NT2/D1 (cell line): ENCODE results near the gene LYSMD2.

Experiments
- SUZ12 ChIP-seq: IDR thresholded peaks from 2 replicates; pipeline ENCODE4 v1.6.1; 2011; ENCODE audit not compliant: insufficient read length, insufficient read depth; ENCODE audit errors: extremely low read depth
- YY1 ChIP-seq: IDR thresholded peaks from 2 replicates; pipeline ENCODE4 v1.6.1; 2011; ENCODE audit not compliant: insufficient read length, insufficient read depth
- ZNF274 ChIP-seq: IDR thresholded peaks from 2 replicates; pipeline ENCODE4 v1.6.1; 2011; ENCODE audit warnings: mild to moderate bottlenecking, low read depth, low read length

DNA sequence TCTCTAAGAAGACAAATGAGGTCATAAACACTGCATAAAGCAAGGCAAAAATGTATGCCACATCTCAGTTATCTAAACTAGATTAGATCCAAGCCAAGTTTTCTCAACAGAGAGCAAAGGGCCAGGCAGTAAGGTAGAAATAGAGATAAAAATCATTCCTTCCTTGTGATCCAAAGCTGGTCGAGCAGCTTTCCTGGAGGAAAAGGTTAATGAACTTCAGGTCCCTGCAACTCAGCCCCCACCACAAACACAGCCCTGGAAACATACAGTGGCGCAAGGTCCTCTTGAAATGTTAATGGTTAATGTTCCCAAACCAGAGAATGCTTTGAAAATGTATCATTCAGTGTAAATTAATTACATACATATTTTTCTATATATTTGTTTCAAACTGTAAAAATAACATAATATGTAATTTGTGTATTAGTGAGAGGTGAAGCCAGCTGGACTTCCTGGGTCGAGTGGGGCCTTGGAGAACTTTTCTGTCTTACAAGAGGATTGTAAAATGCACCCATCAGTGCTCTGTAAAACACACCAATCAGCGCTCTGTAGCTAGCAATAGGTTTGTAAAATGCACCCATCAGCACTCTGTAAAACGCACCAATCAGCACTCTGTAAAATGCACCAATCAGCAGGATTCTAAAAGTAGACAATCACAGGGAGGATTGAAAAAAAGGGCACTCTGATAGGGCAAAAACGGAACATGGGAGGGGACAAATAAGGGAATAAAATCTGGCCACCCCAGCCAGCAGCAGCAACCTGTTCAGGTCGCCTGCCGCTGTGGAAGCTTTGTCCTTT is 17.1 kb downstream of the LYSMD2 start:
- TF ChIP-seq ZNF274 (no peak), YY1 (no peak), SUZ12 (no peak)
